Heart right ventricle (tissue), 16 donors: Measurements from ENCODE around the gene ROBO1. TPM values are rescaled to one million over a fixed set of nuclear protein-coding genes. Genes with fewer than 3 reads are reported as not detected.

Experiments
- ATAC-seq, 8 donors: fragments of 200-7000 bp; cut with Tn5 transposase; one replicate each; pipeline ENCODE4 v1.9.1; 2020; ENCODE audit warnings: mild to moderate bottlenecking in 8 of 8, moderate library complexity in 8 of 8, moderate number of reproducible peaks in 1 of 8
- DNase-seq, 2 donors: peaks; one replicate each; pipeline ENCODE4 v3.0.0-alpha.2; 2020
- H3K27ac ChIP-seq, 10 donors: fragments of 200-600 bp; sonication (generic) in 2 of 10; one replicate each; pipeline versions ENCODE4 v1.5.0 to v1.8.0; 2020 to 2022; ENCODE audit warnings: mild to moderate bottlenecking in 3 of 10
- H3K27me3 ChIP-seq, 7 donors: fragments of 200-600 bp; one replicate each; pipeline ENCODE4 v1.8.0; 2021 to 2022; ENCODE audit warnings: mild to moderate bottlenecking in 2 of 7
- H3K36me3 ChIP-seq, 9 donors: fragments of 200-600 bp; sonication (generic) in 1 of 9; one replicate each; pipeline versions ENCODE4 v1.5.0 to v1.8.0; 2020 to 2022; ENCODE audit warnings: mild to moderate bottlenecking in 2 of 9
- H3K4me1 ChIP-seq, 9 donors: fragments of 200-600 bp; sonication (generic) in 1 of 9; one replicate each; pipeline versions ENCODE4 v1.5.0 to v1.8.0; 2020 to 2022; ENCODE audit warnings: mild to moderate bottlenecking in 4 of 9
- H3K4me3 ChIP-seq, 10 donors: fragments of 200-600 bp; sonication (generic) in 2 of 10; one replicate each; pipeline versions ENCODE4 v1.5.0 to v1.8.0; 2020 to 2022; ENCODE audit warnings: mild to moderate bottlenecking in 7 of 10, moderate library complexity in 2 of 10
- H3K9me3 ChIP-seq, 11 donors: fragments of 200-600 bp in 10 of 11; sonication (generic) in 2 of 11; one replicate each; pipeline versions ENCODE4 v1.5.0 to v1.8.0; 2013 to 2022; ENCODE audit warnings: mild to moderate bottlenecking in 2 of 11, control low read depth in 1 of 11, moderate library complexity in 1 of 11
- WGBS, 2 donors: extraction: QIAGEN DNeasy Blood & Tissue Kit; methylation state at CpG; one replicate each; pipeline ENCODE4 v1.1.7; 2013; ENCODE audit warnings: inconsistent platforms in 1 of 2; 5-methylcytosine and 5-hydroxymethylcytosine counted together
- intact Hi-C, 10 donors: fragments of 100-400 bp; cut with DNase I; formaldehyde crosslinking; loops; one replicate each; pipeline versions ENCODE4 v1.11.1 to v1.14.2; 2022
- polyA plus RNA-seq, 2 donors: library from polyadenylated mRNA; stranded (reverse); fragments of 200-250 nt; gene quantifications; one replicate each; pipeline ENCODE4 v1.2.3, GENCODE V29; 2013
- total RNA-seq, 10 donors: library from RNA; stranded (reverse); fragmentation: NEBNext Ultra II Directional in 3 of 10; extraction: Animal tissue kit (Norgen Biotek cat#: 25700) in 3 of 10; gene quantifications; one replicate each; pipeline versions ENCODE4 v1.2.1 to v1.2.4, GENCODE V29; 2021 to 2023
- TF ChIP-seq, protein P1 (sequence below), 9 donors: fragments of 200-600 bp; sonication (generic) in 2 of 9; IDR thresholded peaks; one replicate each; pipeline versions ENCODE4 v1.5.0 to v1.8.0; 2021 to 2022; ENCODE audit warnings: antibody characterized with exemption in 9 of 9, mild to moderate bottlenecking in 5 of 9, moderate library complexity in 1 of 9
- donor health status: Arrhythmogenic right ventricular cardiomyopathy.
- donor health status: ischemic (EF 13 %, LVEDD 7.1; RV severe dilation, severe dysfunction).
- donor health status: healthy with polysubstance abuse.
- donor health status: DM: no; HTN: yes; CAD: no.
- donor health status: DM: no; HTN: no; CAD: no.
- donor health status: ischemic (EF 25% LVEDD 6.9; RV normal size, moderate dysfunction).
- donor health status: ischemic (EF 25% LVEDD 5.7; RV mildly dilated, moderate dysfunction).
- donor health status: healthy.
- donor health status: DM: yes; HTN: yes; CAD: no.
- donor health status: Ischemic cardiomyopathy.
- donor health status: ischemic (EF 35%, LVEDD 5.7; RV mildly dilated, moderate dysfunction).
- donor health status: nonischemic (EF 11% LVEDD 7.7; RV severe dilation, severe dysfunction).
- donor health status: DM: yes; HTN: yes; CAD: no.
- donor health status: PGD.
- donor health status: ischemic (EF 29% LVEDD 5.4; RV normal size, mild dysfunction).
- donor health status: nonischemic (EF 23%, LVEDD 6.1; RV moderate dilation, normal function).

The ROBO1 gene
- total and polyA plus RNA-seq, 12 donors: 2.8 to 13.9 (median 5.6) TPM

DNA sequence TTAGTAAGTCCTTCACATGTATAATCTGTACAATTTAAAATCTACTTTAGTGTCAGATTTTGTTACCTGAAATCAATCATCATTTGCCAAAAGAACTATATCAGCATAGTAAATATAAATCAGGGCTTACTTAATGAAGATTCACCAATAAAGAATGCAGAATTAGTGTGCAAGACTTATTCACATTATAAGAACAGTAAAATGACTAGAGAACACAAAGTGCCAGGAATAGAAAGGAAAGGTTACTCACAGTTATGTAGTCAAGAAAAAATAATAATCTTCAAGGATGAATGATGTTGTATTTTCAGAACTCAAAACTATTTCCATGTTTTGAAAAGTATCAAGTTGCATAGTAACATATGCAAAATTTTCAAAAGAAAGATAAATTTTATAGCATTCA lies 891.9 kb downstream of the ROBO1 start:
- Histone ChIP-seq H3K27me3 (no peaks in the 10 kb centered on the region), H3K4me3 (no peak overlapping the region), H3K27ac (no peak overlapping the region), H3K4me1 (peaks cover 0 to 14% (median 0%) of the 10 kb centered on the region in 9 donors), H3K9me3 (no peaks in the 10 kb centered on the region), H3K36me3 (no peaks in the 10 kb centered on the region)
- intact Hi-C loops: no loop called here
- TF ChIP-seq, protein P1, sequence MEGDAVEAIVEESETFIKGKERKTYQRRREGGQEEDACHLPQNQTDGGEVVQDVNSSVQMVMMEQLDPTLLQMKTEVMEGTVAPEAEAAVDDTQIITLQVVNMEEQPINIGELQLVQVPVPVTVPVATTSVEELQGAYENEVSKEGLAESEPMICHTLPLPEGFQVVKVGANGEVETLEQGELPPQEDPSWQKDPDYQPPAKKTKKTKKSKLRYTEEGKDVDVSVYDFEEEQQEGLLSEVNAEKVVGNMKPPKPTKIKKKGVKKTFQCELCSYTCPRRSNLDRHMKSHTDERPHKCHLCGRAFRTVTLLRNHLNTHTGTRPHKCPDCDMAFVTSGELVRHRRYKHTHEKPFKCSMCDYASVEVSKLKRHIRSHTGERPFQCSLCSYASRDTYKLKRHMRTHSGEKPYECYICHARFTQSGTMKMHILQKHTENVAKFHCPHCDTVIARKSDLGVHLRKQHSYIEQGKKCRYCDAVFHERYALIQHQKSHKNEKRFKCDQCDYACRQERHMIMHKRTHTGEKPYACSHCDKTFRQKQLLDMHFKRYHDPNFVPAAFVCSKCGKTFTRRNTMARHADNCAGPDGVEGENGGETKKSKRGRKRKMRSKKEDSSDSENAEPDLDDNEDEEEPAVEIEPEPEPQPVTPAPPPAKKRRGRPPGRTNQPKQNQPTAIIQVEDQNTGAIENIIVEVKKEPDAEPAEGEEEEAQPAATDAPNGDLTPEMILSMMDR (IDR thresholded peaks at IDR 0.05): no peak
- no peak for DNase-seq
- no peak for ATAC-seq

DNA sequence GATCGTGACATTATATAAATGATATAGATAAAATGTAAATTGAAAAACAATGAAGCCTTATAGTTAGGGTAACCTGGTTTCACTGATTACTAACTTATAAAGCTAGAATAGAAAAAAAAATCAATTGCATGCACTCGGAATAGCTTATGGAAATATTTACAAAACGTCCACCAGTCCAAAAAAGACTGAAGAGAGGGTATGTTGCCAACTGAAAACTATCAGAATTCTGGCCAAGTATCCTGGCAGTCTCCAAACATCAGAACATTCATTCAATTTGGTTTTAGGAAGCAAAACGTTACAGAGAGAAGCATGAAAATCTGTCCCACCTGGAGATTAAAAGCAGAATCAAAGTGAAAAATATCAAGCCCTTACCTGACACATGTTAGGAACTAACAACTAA lies 892.4 kb downstream of the ROBO1 start:
- intact Hi-C loops: no loop called here
- no peaks in the 10 kb centered on the region for H3K36me3 ChIP-seq
- WGBS, 2 donors: 65 to 80% methylated on average over 4 of the region's 4 CpGs
- no peaks in the 10 kb centered on the region for H3K9me3 ChIP-seq
- H3K27me3 ChIP-seq: no peaks in the 10 kb centered on the region
- TF ChIP-seq, protein P1 (IDR thresholded peaks at IDR 0.05): no peak
- no peak for DNase-seq
- H3K27ac ChIP-seq: no peak overlapping the region
- no peak overlapping the region for H3K4me3 ChIP-seq
- no peak for ATAC-seq
- H3K4me1 ChIP-seq: peaks cover 0 to 14% (median 0%) of the 10 kb centered on the region in 9 donors

DNA sequence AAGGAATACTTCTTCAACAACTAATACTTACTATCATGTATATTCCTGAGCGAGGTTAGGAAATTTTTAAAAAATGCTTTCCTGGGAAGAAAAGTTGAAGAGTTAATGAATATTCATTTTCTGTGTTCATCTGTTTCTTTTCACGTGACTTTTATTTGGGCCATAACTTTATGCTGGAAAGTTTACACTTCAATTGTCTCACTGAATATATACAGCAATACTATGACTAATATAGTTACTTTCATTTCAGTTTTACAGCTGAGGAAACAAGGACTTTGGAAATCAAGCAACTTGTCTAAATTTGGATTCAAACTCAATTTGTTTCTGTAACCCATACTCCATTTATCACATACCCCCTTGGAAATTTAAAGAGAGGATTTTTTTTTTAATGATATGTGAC lies 894.2 kb downstream of the ROBO1 start:
- peaks cover 0 to 14% (median 0%) of the 10 kb centered on the region in 9 donors for H3K4me1 ChIP-seq
- H3K27ac ChIP-seq: no peak overlapping the region
- no peaks in the 10 kb centered on the region for H3K36me3 ChIP-seq
- 84 to 91% methylated on average over 2 of the region's 2 CpGs for WGBS, 2 donors
- DNase-seq: no peak
- H3K9me3 ChIP-seq: no peaks in the 10 kb centered on the region
- intact Hi-C loops: no loop called here
- H3K4me3 ChIP-seq: no peak overlapping the region
- no peak for ATAC-seq
- TF ChIP-seq, protein P1 (IDR thresholded peaks at IDR 0.05): no peak
- H3K27me3 ChIP-seq: no peaks in the 10 kb centered on the region

DNA sequence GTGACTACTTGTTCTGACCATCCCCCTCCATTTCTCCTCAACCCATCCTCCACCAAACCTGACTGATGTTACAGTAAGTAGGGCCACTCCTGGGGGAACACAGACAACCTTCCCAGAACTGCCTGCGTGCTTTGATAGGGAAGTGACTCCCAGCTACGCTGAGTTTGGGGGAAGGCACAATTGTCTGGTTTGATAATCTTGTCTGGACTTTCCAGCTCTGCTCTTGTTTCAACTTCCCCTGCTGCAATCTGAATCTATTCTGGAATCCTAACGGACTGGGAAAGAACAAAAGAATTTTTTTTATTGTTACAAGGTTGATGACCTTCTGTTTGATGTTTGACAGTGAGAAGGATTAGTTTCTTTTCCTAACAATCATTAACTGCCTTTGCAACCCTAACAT lies 895.6 kb downstream of the ROBO1 start:
- intact Hi-C loops: no loop called here
- DNase-seq: peak in 1 of 2 donors; percentile 35
- Histone ChIP-seq H3K4me3 (no peak overlapping the region), H3K27ac (no peak overlapping the region), H3K27me3 (no peaks in the 10 kb centered on the region), H3K9me3 (no peaks in the 10 kb centered on the region), H3K36me3 (no peaks in the 10 kb centered on the region), H3K4me1 (peaks cover 0 to 21% (median 0%) of the 10 kb centered on the region in 9 donors)
- TF ChIP-seq, protein P1 (IDR thresholded peaks at IDR 0.05): no peak
- peak in 5 of 8 donors; percentile 38 to 77 (median 46) for ATAC-seq
- WGBS, 2 donors: 15 to 18% methylated on average over 3 of the region's 3 CpGs
